ENCODE data around the gene WDR18.
A peak's percentile ranks its signal among the peaks of the same experiment; 100 is the strongest.

The WDR18 gene

DNA sequence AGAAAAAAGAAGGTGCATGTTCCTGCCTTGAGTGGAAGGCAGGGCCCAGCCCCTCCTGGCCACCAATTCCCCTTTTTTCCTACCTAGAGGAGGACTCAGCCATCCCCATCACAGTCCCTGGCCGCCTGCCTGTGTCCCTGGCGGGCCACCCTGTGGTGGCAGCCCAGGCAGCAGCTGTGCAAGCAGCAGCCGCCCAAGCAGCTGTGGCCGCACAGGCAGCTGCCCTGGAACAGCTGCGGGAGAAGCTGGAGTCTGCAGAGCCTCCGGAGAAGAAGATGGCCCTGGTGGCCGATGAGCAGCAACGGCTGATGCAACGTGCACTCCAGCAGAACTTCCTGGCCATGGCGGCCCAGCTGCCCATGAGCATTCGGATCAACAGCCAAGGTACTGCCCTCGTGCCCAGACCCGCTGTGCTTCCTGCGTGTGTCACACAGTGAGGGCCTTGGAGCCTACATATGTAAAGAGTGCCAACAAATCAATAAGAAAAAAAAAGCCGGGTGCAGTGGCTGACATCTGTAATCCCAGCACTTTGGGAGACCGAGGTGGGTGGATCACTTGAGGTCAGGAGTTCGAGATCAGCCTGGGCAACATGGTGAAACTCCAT is 17.6 kb upstream of the WDR18 start:
- peak overlapping the region; percentile 79 for H3K18ac ChIP-seq (ENCODE audit: low read length)
- H3K36me3 ChIP-seq (ENCODE audit: control insufficient read depth in 1 of 2, insufficient read depth in 2 of 2, low read length in 2 of 2): peaks cover 81 to 87% of the 10 kb centered on the region in 2 experiments
- H4K8ac ChIP-seq (ENCODE audit: low read depth, low read length): no peak overlapping the region
- H3K79me1 ChIP-seq (ENCODE audit: low read length): peaks cover 6% of the 10 kb centered on the region
- no peak overlapping the region for H3K4me2 ChIP-seq (ENCODE audit: low read length)
- H3K4ac ChIP-seq (ENCODE audit: low read depth, low read length): peak overlapping the region; percentile 22
- WGBS (ENCODE audit: extremely low coverage, insufficient coverage, insufficient read length): no CpG with 5 or more reads among the region's 17 CpGs
- H2AK5ac ChIP-seq (ENCODE audit: low read length): no peak overlapping the region
- H3K23ac ChIP-seq (ENCODE audit: low read length): no peak overlapping the region
- no peak overlapping the region for H3K14ac ChIP-seq (ENCODE audit: low read length)
- no peaks in the 10 kb centered on the region for H3K79me2 ChIP-seq (ENCODE audit: control insufficient read depth, insufficient read depth, low read length, poor library complexity)
- H3K4me1 ChIP-seq (ENCODE audit: control insufficient read depth in 1 of 2, insufficient read depth in 2 of 2, low read length in 2 of 2): peaks cover 6 to 10% of the 10 kb centered on the region in 2 experiments
- no peak overlapping the region for H2BK12ac ChIP-seq (ENCODE audit: low read length)
- H3K9ac ChIP-seq (ENCODE audit: low read length): no peak overlapping the region
- peaks cover 10% of the 10 kb centered on the region for H3K9me3 ChIP-seq (ENCODE audit: insufficient read depth, low read depth, low read length)
- peak overlapping the region; percentile 43 for H4K12ac ChIP-seq (ENCODE audit: low read depth, low read length)
- no peak overlapping the region for H2BK5ac ChIP-seq (ENCODE audit: low read depth, low read length, poor library complexity)
- H2AFZ ChIP-seq (ENCODE audit: insufficient read depth, low read length, poor library complexity): no peak overlapping the region
- no peaks in the 10 kb centered on the region for H3K27me3 ChIP-seq (ENCODE audit: insufficient read depth, low read length)
- H3K4me3 ChIP-seq (ENCODE audit: low read depth, low read length): no peak overlapping the region
- no peak overlapping the region for H4K91ac ChIP-seq (ENCODE audit: low read depth, low read length)
- peak; percentile 74 to 77 for DNase-seq
- H3K27ac ChIP-seq (ENCODE audit: low read depth, low read length): no peak overlapping the region
- no peak overlapping the region for H2BK120ac ChIP-seq (ENCODE audit: insufficient read depth, low read length, poor library complexity)

DNA sequence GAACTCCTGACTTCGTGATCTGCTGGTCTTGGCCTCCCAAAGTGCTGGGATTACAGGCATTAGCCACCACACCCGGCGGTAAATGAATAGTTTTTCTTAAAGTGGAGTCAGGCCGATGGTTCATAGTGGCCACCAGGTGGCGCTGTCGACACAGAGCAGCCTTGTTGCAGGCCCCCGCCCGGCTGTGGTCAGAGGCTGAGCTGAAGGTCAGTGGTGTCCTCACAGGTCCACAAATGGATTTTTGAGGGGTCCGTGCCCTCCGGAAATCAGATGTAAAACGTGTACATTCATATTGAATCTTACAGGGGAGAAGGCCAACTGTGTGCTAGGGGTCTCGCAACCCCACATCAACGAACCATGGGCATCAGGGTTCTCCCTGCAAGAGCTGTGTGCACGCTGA is 13.4 kb upstream of the WDR18 start:
- Histone ChIP-seq H3K79me2 (ENCODE audit: control insufficient read depth, insufficient read depth, low read length, poor library complexity) (peaks cover 1% of the 10 kb centered on the region), H4K12ac (ENCODE audit: low read depth, low read length) (no peak overlapping the region), H3K9ac (ENCODE audit: low read length) (no peak overlapping the region), H4K8ac (ENCODE audit: low read depth, low read length) (no peak overlapping the region), H2BK12ac (ENCODE audit: low read length) (no peak overlapping the region), H2AFZ (ENCODE audit: insufficient read depth, low read length, poor library complexity) (no peak overlapping the region), H3K14ac (ENCODE audit: low read length) (no peak overlapping the region), H3K4me2 (ENCODE audit: low read length) (no peak overlapping the region), H3K27me3 (ENCODE audit: insufficient read depth, low read length) (no peaks in the 10 kb centered on the region), H2AK5ac (ENCODE audit: low read length) (no peak overlapping the region), H2BK120ac (ENCODE audit: insufficient read depth, low read length, poor library complexity) (no peak overlapping the region), H3K36me3 (ENCODE audit: control insufficient read depth in 1 of 2, insufficient read depth in 2 of 2, low read length in 2 of 2) (peaks cover 78 to 81% of the 10 kb centered on the region in 2 experiments), H4K91ac (ENCODE audit: low read depth, low read length) (no peak overlapping the region), H3K23ac (ENCODE audit: low read length) (no peak overlapping the region), H3K4ac (ENCODE audit: low read depth, low read length) (no peak overlapping the region), H3K18ac (ENCODE audit: low read length) (no peak overlapping the region), H3K9me3 (ENCODE audit: insufficient read depth, low read depth, low read length) (peaks cover 10% of the 10 kb centered on the region), H3K27ac (ENCODE audit: low read depth, low read length) (no peak overlapping the region), H2BK5ac (ENCODE audit: low read depth, low read length, poor library complexity) (no peak overlapping the region), H3K4me1 (ENCODE audit: control insufficient read depth in 1 of 2, insufficient read depth in 2 of 2, low read length in 2 of 2) (peaks cover 6 to 15% of the 10 kb centered on the region in 2 experiments), H3K4me3 (ENCODE audit: low read depth, low read length) (peak overlapping the region; percentile 20), H3K79me1 (ENCODE audit: low read length) (peaks cover 4% of the 10 kb centered on the region)
- peak in 1 of 2 donors; percentile 71 for DNase-seq
- WGBS (ENCODE audit: extremely low coverage, insufficient coverage, insufficient read length): no CpG with 5 or more reads among the region's 14 CpGs

DNA sequence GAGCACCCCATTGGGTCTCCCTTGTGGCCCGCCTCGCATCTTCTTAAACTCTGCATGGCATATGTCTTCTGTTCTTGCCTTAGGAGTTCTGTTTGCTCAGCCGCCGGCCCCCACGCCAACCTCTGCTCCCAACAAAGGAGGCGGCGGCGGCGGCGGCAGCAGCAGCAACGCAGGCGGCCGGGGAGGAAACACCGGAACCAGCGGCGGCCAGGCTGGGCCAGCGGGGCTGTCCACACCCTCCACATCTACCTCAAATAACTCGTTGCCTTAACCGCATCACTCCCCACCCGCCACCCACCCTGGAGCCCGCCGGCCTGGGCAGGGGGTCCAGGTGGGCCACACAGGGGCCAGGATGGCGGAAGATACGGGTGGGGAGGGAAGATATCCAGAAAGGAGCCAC is 12.3 kb upstream of the WDR18 start:
- Histone ChIP-seq H4K12ac (ENCODE audit: low read depth, low read length) (no peak overlapping the region), H2BK12ac (ENCODE audit: low read length) (no peak overlapping the region), H3K4me2 (ENCODE audit: low read length) (no peak overlapping the region), H3K4ac (ENCODE audit: low read depth, low read length) (peak overlapping the region; percentile 4), H4K8ac (ENCODE audit: low read depth, low read length) (peak overlapping the region; percentile 2), H3K9ac (ENCODE audit: low read length) (no peak overlapping the region), H2BK120ac (ENCODE audit: insufficient read depth, low read length, poor library complexity) (no peak overlapping the region), H3K27me3 (ENCODE audit: insufficient read depth, low read length) (no peaks in the 10 kb centered on the region), H3K9me3 (ENCODE audit: insufficient read depth, low read depth, low read length) (peaks cover 6% of the 10 kb centered on the region), H3K36me3 (ENCODE audit: control insufficient read depth in 1 of 2, insufficient read depth in 2 of 2, low read length in 2 of 2) (peaks cover 77 to 83% of the 10 kb centered on the region in 2 experiments), H2AK5ac (ENCODE audit: low read length) (no peak overlapping the region), H3K18ac (ENCODE audit: low read length) (no peak overlapping the region), H2AFZ (ENCODE audit: insufficient read depth, low read length, poor library complexity) (no peak overlapping the region), H2BK5ac (ENCODE audit: low read depth, low read length, poor library complexity) (no peak overlapping the region), H3K14ac (ENCODE audit: low read length) (no peak overlapping the region), H3K79me2 (ENCODE audit: control insufficient read depth, insufficient read depth, low read length, poor library complexity) (peaks cover 1% of the 10 kb centered on the region), H3K4me1 (ENCODE audit: control insufficient read depth in 1 of 2, insufficient read depth in 2 of 2, low read length in 2 of 2) (peaks cover 9 to 15% of the 10 kb centered on the region in 2 experiments), H3K23ac (ENCODE audit: low read length) (no peak overlapping the region), H3K79me1 (ENCODE audit: low read length) (peaks cover 2% of the 10 kb centered on the region), H4K91ac (ENCODE audit: low read depth, low read length) (no peak overlapping the region), H3K27ac (ENCODE audit: low read depth, low read length) (no peak overlapping the region), H3K4me3 (ENCODE audit: low read depth, low read length) (no peak overlapping the region)
- WGBS (ENCODE audit: extremely low coverage, insufficient coverage, insufficient read length): no CpG with 5 or more reads among the region's 24 CpGs
- no peak for DNase-seq

DNA sequence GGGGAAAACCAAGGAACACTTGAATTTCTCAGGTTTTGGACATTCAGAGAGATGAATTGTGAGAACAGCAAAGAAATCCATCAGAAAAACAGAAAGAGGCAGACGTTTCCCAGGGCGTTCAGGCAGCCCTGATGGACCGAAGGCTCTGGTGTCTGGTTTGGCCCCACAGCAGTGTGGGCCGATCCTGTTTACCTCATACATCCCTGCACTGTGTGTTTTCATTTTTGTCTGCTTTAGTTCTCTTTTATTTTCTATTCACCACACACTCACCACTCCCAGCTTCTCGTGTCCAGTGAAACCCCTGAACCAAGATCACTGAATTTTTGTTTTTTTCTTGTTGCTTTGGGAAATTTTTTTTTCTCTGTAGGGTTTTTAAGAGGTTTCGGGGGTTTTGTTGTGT is 11.9 kb upstream of the WDR18 start:
- Histone ChIP-seq H4K8ac (ENCODE audit: low read depth, low read length) (no peak overlapping the region), H2AFZ (ENCODE audit: insufficient read depth, low read length, poor library complexity) (no peak overlapping the region), H3K36me3 (ENCODE audit: control insufficient read depth in 1 of 2, insufficient read depth in 2 of 2, low read length in 2 of 2) (peaks cover 73 to 78% of the 10 kb centered on the region in 2 experiments), H3K9ac (ENCODE audit: low read length) (no peak overlapping the region), H3K4me3 (ENCODE audit: low read depth, low read length) (no peak overlapping the region), H3K79me2 (ENCODE audit: control insufficient read depth, insufficient read depth, low read length, poor library complexity) (peaks cover 1% of the 10 kb centered on the region), H4K12ac (ENCODE audit: low read depth, low read length) (no peak overlapping the region), H3K23ac (ENCODE audit: low read length) (no peak overlapping the region), H2BK120ac (ENCODE audit: insufficient read depth, low read length, poor library complexity) (no peak overlapping the region), H3K9me3 (ENCODE audit: insufficient read depth, low read depth, low read length) (peaks cover 6% of the 10 kb centered on the region), H3K79me1 (ENCODE audit: low read length) (peaks cover 2% of the 10 kb centered on the region), H3K27ac (ENCODE audit: low read depth, low read length) (no peak overlapping the region), H3K4me2 (ENCODE audit: low read length) (no peak overlapping the region), H3K14ac (ENCODE audit: low read length) (no peak overlapping the region), H3K4me1 (ENCODE audit: control insufficient read depth in 1 of 2, insufficient read depth in 2 of 2, low read length in 2 of 2) (peaks cover 9 to 15% of the 10 kb centered on the region in 2 experiments), H2BK12ac (ENCODE audit: low read length) (no peak overlapping the region), H3K18ac (ENCODE audit: low read length) (no peak overlapping the region), H3K4ac (ENCODE audit: low read depth, low read length) (no peak overlapping the region), H3K27me3 (ENCODE audit: insufficient read depth, low read length) (no peaks in the 10 kb centered on the region), H2BK5ac (ENCODE audit: low read depth, low read length, poor library complexity) (no peak overlapping the region), H2AK5ac (ENCODE audit: low read length) (no peak overlapping the region), H4K91ac (ENCODE audit: low read depth, low read length) (no peak overlapping the region)
- DNase-seq: no peak
- no CpG with 5 or more reads among the region's 6 CpGs for WGBS (ENCODE audit: extremely low coverage, insufficient coverage, insufficient read length)
